Measurements from ENCODE around the gene RAD51B.

RAD51B gene

GRCh38 chr14:68506645-68507419 is 687.3 kb downstream of the RAD51B start:
- no peak for DNase-seq

DNA sequence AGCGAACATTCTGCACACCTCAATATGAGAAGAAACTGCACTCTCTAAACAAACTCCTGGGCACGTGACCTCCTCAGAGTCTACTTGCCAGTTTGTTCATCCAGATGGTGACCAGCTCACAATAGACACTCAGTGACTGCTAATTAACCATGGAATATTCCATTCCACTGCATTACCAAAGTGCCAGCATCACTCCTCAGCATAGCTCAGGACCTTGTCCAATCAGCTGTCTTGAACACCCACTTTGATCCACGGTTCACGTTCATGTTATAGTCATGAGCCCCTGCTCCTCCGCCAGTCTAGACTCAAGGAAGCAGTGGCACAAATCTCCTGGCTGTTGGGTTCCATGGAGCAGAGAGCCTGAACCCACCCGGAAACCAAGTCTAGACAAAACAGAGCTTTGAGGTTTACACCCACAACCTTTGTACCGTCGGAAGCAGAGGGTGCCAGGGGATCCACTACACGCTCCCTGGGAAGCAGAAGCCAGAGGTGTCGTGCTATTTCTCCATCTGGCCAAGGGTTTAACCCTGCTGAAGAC is 688.0 kb downstream of the RAD51B start:
- DNase-seq, result no peak

GRCh38 chr14:68508581-68508980 is 689.0 kb downstream of the RAD51B start:
- DNase-seq, result no peak

DNA sequence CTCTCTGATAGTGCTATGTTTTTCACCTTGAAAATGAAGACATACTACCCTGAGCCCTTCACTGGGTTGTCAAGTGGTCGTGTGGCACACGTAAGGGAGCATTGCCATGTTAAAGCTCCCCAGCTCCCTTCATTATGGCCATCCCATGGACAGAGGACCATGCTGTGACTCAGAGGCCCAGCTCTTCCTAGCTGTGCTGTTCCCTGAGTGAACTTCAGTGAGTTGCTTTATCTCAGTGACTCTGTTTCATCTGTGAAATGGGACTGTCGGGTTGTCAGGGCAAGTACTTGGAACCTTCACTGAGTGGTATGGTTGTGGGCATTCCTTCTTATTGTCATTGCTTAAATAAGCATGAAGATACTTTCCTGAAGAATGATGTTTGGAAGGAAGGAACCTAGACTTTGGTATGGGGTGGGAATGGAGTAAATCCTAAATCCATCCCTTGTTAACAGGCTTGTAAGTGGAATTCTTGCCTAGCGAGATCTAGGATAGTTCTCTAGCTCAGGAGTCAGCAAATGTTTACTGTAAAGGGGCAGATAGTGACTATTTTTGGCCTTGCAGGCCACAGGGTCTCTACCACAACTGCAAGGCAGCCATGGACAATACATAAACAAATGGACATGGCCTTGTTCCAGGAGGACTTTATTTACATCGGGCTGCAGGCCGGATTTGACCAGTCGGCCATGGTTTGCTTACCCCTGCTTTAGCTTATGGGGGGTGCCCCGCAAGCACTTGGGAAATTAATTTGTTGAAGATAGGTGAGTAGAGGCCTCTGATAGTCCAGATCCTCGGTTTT is 689.8 kb downstream of the RAD51B start:
- DNase-seq, result no peak

- DNase-seq, result no peak
These were observed 690.9 kb downstream of the RAD51B start for GRCh38 chr14:68510201-68511128.

- DNase-seq, result no peak
These were observed 691.8 kb downstream of the RAD51B start for GRCh38 chr14:68511129-68512047.

GRCh38 chr14:68512088-68512487 is 692.5 kb downstream of the RAD51B start:
- no peak for DNase-seq

- DNase-seq, result no peak
These were observed 693.6 kb downstream of the RAD51B start for GRCh38 chr14:68513137-68513536.

GRCh38 chr14:68513838-68514607 is 694.4 kb downstream of the RAD51B start:
- no peak for DNase-seq

- DNase-seq, result no peak
These were observed 695.1 kb downstream of the RAD51B start for GRCh38 chr14:68514608-68515194.

DNA sequence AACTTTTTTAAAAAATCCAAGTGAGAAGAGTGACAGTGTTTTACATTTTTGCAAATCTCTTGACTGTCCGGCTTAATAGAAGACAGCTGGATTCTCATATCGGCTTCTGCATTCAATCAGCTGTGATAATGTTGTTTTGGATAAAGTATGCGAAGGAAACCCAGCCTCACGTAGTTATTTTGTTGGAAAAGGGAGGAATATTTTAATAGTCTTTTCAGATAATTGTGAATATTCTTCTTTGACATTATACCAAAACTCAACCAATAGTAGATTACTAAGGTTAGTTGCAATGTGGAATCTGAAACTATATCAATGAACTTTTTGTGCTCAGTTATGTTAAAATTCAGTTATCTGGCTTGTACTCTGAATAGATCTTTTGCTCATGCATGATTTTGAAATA is 696.8 kb downstream of the RAD51B start:
- DNase-seq, result no peak

- no peak for DNase-seq
These were observed 698.6 kb downstream of the RAD51B start for GRCh38 chr14:68518166-68518565.

- DNase-seq, result no peak
These were observed 699.4 kb downstream of the RAD51B start for GRCh38 chr14:68518761-68519670.

DNA sequence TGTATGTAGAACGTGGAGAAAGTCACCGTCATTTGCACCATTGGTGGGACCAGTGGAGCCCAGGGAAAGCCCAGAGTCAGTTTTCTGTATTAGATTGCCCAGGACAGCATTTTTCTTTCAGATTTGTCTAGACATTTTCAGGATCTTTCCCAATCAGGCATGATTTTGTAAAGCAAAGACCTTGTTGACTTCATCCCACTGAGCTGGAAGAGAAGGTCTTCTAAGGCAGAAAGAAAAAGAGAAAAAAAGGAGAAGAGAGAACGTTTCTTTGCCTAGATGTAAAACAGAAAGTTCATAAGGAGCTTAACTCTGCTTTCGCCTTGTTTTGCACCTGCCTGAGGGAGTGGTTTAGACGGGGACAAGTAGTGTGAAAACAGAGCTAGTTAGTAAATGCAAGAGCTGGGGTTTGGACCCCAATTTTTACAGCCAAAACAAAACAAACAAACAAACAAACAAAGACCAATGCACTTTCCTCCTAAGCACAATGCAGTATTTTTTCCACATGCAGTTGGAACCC is 700.1 kb downstream of the RAD51B start:
- DNase-seq, result no peak

DNA sequence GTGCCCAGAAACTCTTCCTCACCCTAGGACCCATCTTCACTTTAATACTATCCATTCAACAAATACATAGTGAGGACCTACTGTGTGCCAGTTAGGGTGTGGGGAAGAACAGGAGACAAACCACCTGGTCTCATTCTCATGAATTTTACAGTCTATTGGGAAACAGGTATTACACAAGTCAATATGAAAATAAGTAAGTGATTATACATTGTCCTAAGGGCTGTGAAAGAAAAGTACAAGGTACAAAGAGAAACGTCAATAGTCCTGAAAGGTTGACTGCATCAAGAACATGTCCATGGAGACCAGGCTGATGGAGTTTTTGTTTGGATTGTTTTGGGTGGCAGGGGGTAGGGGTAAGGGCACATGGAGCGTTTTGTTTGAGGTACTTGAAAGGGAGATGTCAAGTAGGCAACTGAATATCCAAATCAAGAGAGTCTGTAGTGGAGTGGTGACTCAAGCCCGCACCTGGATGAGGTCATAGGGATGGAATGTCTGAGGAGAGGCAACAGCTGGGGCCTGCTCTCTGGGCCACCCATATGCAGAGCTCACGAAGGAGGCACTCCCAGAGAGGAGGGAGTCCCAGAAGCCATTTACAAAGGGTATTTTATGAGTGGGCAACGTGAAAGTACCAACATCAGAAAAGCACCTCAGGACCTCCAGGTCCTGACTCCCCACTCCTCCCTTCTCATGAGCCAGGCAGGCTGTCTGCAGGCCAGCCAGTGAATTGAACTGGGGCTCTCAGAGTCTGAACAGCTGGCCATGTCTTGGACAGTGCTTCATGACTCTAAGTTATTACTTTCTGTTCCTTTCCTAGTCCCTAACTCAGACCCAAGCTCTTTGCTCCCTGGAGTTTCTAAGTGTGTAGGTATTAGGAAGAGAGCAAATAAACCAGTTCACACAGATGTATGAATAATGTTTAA is 701.3 kb downstream of the RAD51B start:
- DNase-seq, result no peak

GRCh38 chr14:68521557-68521901 is 702.0 kb downstream of the RAD51B start:
- no peak for DNase-seq

GRCh38 chr14:68521961-68522509 is 702.5 kb downstream of the RAD51B start:
- no peak for DNase-seq
